GM21825 (cell line): ENCODE measurements around the gene ZCCHC8.
A peak's percentile ranks its signal among the peaks of the same experiment; 100 is the strongest.
"Not testable (repeated sequence)": the region's sequence is repeated elsewhere in the genome, so short reads cannot be mapped to it uniquely, and the experiment has no call there.

Experiments used
- ATAC-seq: cut with Tn5 transposase; IDR thresholded peaks from one replicate; pipeline ENCODE4 v1.9.1; 2021; ENCODE audit warnings: mild to moderate bottlenecking, moderate library complexity; ENCODE audit not compliant: unreplicated experiment

ZCCHC8 gene

GRCh38 chr12:122473543-122474323 is 27.0 kb downstream of the ZCCHC8 start:
- ATAC-seq = peak; percentile 65

GRCh38 chr12:122471324-122472226 is 29.2 kb downstream of the ZCCHC8 start:
- no peak for ATAC-seq

GRCh38 chr12:122470576-122470975 is 30.2 kb downstream of the ZCCHC8 start:
- ATAC-seq = not testable (repeated sequence)

GRCh38 chr12:122469856-122470255 is 30.9 kb downstream of the ZCCHC8 start:
- ATAC-seq = not testable (repeated sequence)

- ATAC-seq = no peak
These were observed 32.7 kb downstream of the ZCCHC8 start for GRCh38 chr12:122467983-122468382.

- not testable (repeated sequence) for ATAC-seq
These were observed 36.3 kb downstream of the ZCCHC8 start for GRCh38 chr12:122464317-122465042.

- no peak for ATAC-seq
These were observed 40.1 kb downstream of the ZCCHC8 start for GRCh38 chr12:122460641-122461040.

GRCh38 chr12:122460061-122460460 is 40.7 kb downstream of the ZCCHC8 start:
- no peak for ATAC-seq

- ATAC-seq = no peak
These were observed 41.5 kb downstream of the ZCCHC8 start for GRCh38 chr12:122459211-122459610.

GRCh38 chr12:122458105-122459035 is 42.4 kb downstream of the ZCCHC8 start:
- no peak for ATAC-seq

GRCh38 chr12:122457627-122458026 is 43.1 kb downstream of the ZCCHC8 start:
- ATAC-seq = no peak

GRCh38 chr12:122454739-122455138 is 46.0 kb downstream of the ZCCHC8 start:
- ATAC-seq = no peak

GRCh38 chr12:122454250-122454721 is 46.4 kb downstream of the ZCCHC8 start:
- ATAC-seq = no peak

GRCh38 chr12:122452701-122453285 is 47.9 kb downstream of the ZCCHC8 start:
- ATAC-seq = no peak

GRCh38 chr12:122449317-122449716 is 51.4 kb downstream of the ZCCHC8 start:
- ATAC-seq = no peak

- ATAC-seq = not testable (repeated sequence)
These were observed 52.9 kb downstream of the ZCCHC8 start for GRCh38 chr12:122447825-122448224.

- not testable (repeated sequence) for ATAC-seq
These were observed 54.3 kb downstream of the ZCCHC8 start for GRCh38 chr12:122446390-122446789.

GRCh38 chr12:122444071-122444470 is 56.7 kb downstream of the ZCCHC8 start:
- not testable (repeated sequence) for ATAC-seq

GRCh38 chr12:122438822-122439221 is 61.9 kb downstream of the ZCCHC8 start:
- not testable (repeated sequence) for ATAC-seq
